Ramos (cell line): ENCODE measurements around the gene STK10.

Experiments
- in situ Hi-C: fragments of 300-500 bp; cut with MboI; formaldehyde crosslinking; loops from one replicate; pipeline ENCODE4 v1.14.3; 2022; ENCODE audit warnings: low sequenced_read_pairs; ENCODE audit not compliant: unreplicated experiment

STK10 gene

DNA sequence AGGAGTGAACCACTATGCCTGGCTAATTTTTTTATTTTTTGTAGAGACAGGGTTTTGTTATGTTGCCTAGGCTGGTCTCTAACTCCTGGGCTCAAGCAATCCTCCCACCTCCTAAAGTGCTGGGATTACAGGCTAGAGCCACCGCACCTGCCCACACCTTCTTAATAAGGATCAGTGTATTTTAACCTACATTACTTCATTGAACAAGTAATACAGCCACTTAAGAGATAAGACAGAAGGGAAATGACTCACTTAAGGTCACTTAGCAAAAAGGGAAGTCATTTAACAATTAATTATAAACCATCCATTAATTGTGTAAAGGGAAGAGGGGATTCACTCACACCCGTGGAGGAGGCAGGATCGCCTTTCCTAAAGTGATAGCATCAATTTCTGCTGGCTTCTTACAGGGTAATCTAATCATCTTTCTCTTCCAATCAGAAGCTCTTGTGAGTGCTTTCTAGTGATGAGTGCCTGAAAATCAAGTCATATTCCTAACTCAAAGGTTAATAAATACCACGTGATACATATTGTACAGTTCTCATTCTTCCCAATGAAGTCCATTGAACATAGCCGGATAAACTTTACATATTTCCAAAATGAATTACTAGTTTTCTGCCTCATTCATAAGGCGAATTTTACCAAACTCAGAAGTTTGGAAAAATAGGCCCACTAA, 185.0 kb downstream of the STK10 start:
- in situ Hi-C loops: no loop called here

- in situ Hi-C loops: no loop called here
These were observed 185.7 kb downstream of the STK10 start for GRCh38 chr5:172002310-172002709.

GRCh38 chr5:171999877-172000276, 188.1 kb downstream of the STK10 start:
- in situ Hi-C loops: no loop called here

DNA sequence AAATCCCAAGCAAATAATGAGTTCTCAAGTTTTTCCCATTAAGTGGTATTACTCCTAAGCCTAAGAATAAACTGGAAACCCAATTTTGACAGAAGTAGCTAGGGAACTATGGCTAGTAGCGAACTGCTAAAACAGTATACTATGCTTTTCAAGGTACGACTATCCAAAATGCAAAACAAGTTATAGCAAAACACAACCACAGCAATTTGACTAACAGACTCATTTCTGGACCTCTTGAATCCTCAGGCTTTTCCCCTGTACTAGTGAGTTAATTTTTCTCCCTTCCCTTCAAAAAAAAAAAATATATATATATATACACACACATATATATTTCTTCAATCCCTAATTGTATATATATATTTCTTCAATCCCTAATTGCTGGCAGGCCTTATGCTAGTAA, 188.9 kb downstream of the STK10 start:
- in situ Hi-C loops: no loop called here

GRCh38 chr5:171997011-171997410, 191.0 kb downstream of the STK10 start:
- in situ Hi-C loops: no loop called here

- in situ Hi-C loops: no loop called here
These were observed 195.2 kb downstream of the STK10 start for GRCh38 chr5:171992813-171993212.

GRCh38 chr5:171992305-171992704, 195.7 kb downstream of the STK10 start:
- in situ Hi-C loops: no loop called here
